SK-N-MC (cell line): ENCODE measurements around the gene MSANTD3.

Source experiments
- EZH2 ChIP-seq: fragments of 200-600 bp; sonication (generic); IDR thresholded peaks from one replicate; pipeline ENCODE4 v1.6.1; 2017; ENCODE audit warnings: antibody characterized with exemption
- POLR2AphosphoS5 ChIP-seq: IDR thresholded peaks from 2 replicates; pipeline ENCODE4 v1.6.1; 2012; ENCODE audit warnings: mild to moderate bottlenecking, low read depth, low read length, borderline replicate concordance

GRCh38 chr9:100445161-100445902 lies 18.4 kb downstream of the MSANTD3 start:
- no peak for TF ChIP-seq POLR2AphosphoS5
- no peak for TF ChIP-seq EZH2
